ENCODE data around the gene MFSD2B.
"Not testable (repeated sequence)": the region's sequence is repeated elsewhere in the genome, so short reads cannot be mapped to it uniquely, and the experiment has no call there.

The MFSD2B gene

GRCh38 chr2:24009680-24010476 lies at the start of gene MFSD2B:
TSS of gene MFSD2B (plus strand) at chr2:24010085. CDS start at chr2:24010097, 12 bp downstream.
- no peak for DNase-seq (ENCODE audit: low read depth in 2 of 2)

- no peak for DNase-seq (ENCODE audit: low read depth in 2 of 2)
These were observed 42.0 kb upstream of the MFSD2B start for GRCh38 chr2:23967846-23968245.

- DNase-seq (ENCODE audit: low read depth in 2 of 2), result no peak
These were observed 33.0 kb upstream of the MFSD2B start for GRCh38 chr2:23976883-23977282.

GRCh38 chr2:23988371-23988770 lies 21.5 kb upstream of the MFSD2B start:
- no peak for DNase-seq (ENCODE audit: low read depth in 2 of 2)

GRCh38 chr2:23992931-23993330 lies 17.0 kb upstream of the MFSD2B start:
- DNase-seq (ENCODE audit: low read depth in 2 of 2), result no peak

GRCh38 chr2:23993736-23994269 lies 16.1 kb upstream of the MFSD2B start:
- DNase-seq (ENCODE audit: low read depth in 2 of 2), result no peak

- DNase-seq (ENCODE audit: low read depth in 2 of 2), result no peak
These were observed 15.3 kb upstream of the MFSD2B start for GRCh38 chr2:23994567-23994966.

- DNase-seq (ENCODE audit: low read depth in 2 of 2), result no peak
These were observed 2.2 kb upstream of the MFSD2B start for GRCh38 chr2:24007693-24008092.

- DNase-seq (ENCODE audit: low read depth in 2 of 2), result no peak
These were observed 1.1 kb upstream of the MFSD2B start for GRCh38 chr2:24008672-24009366.

- no peak for DNase-seq (ENCODE audit: low read depth in 2 of 2)
These were observed 562 bp upstream of the MFSD2B start for GRCh38 chr2:24009367-24009679.

- DNase-seq (ENCODE audit: low read depth in 2 of 2), result no peak
These were observed 778 bp downstream of the MFSD2B start for GRCh38 chr2:24010477-24011249.

- no peak for DNase-seq (ENCODE audit: low read depth in 2 of 2)
These were observed 1.6 kb downstream of the MFSD2B start for GRCh38 chr2:24011250-24012104.

- no peak for DNase-seq (ENCODE audit: low read depth in 2 of 2)
These were observed 2.8 kb downstream of the MFSD2B start for GRCh38 chr2:24012521-24013188.

- DNase-seq (ENCODE audit: low read depth in 2 of 2), result not testable (repeated sequence)
These were observed 5.0 kb downstream of the MFSD2B start for GRCh38 chr2:24014902-24015301.

GRCh38 chr2:24015562-24016375 lies 5.9 kb downstream of the MFSD2B start:
- no peak for DNase-seq (ENCODE audit: low read depth in 2 of 2)

GRCh38 chr2:24016376-24016761 lies 6.5 kb downstream of the MFSD2B start:
- no peak for DNase-seq (ENCODE audit: low read depth in 2 of 2)

GRCh38 chr2:24016853-24017703 lies 7.2 kb downstream of the MFSD2B start:
- no peak for DNase-seq (ENCODE audit: low read depth in 2 of 2)

GRCh38 chr2:24017711-24018110 lies 7.8 kb downstream of the MFSD2B start:
- no peak for DNase-seq (ENCODE audit: low read depth in 2 of 2)

GRCh38 chr2:24018241-24018640 lies 8.4 kb downstream of the MFSD2B start:
- DNase-seq (ENCODE audit: low read depth in 2 of 2), result no peak

Data from stimulated activated CD4-positive, alpha-beta T cell treated with anti-CD3 and anti-CD28 coated beads, Interleukin-15, amount 100 ng/mL, for 48 hours (primary cell).